SK-N-SH treated with all-trans-retinoic acid at 6 μM for 48 hours (cell line): ENCODE measurements around the gene PCGF6.

Source experiments
- ATAC-seq: fragments of 200-7000 bp; cut with Tn5 transposase; 3 replicates; pipeline ENCODE4 v1.9.1; 2020; ENCODE audit warnings: mild to moderate bottlenecking, moderate library complexity
- ARNTL ChIP-seq: fragments of 450-650 bp; formaldehyde crosslinking; IDR thresholded peaks from 2 replicates; pipeline ENCODE4 v1.5.0; 2020; ENCODE audit warnings: low read depth, mild to moderate bottlenecking, moderate library complexity, borderline replicate concordance
- BACH2 ChIP-seq: fragments of 250-450 bp; sonication (Bioruptor Pico); IDR thresholded peaks from 2 replicates; pipeline ENCODE4 v1.9.0; 2021; ENCODE audit warnings: mild to moderate bottlenecking, borderline replicate concordance
- CREB5 ChIP-seq: fragments of 250-450 bp; sonication (Bioruptor Pico); IDR thresholded peaks from 2 replicates; pipeline ENCODE4 v1.5.1; 2020; ENCODE audit warnings: low read depth, mild to moderate bottlenecking, moderate library complexity
- CSDC2 ChIP-seq: fragments of 250-450 bp; sonication (Bioruptor Pico); IDR thresholded peaks from 2 replicates; pipeline ENCODE4 v1.5.0; 2020; ENCODE audit warnings: mild to moderate bottlenecking, moderate library complexity
- CSRNP3 ChIP-seq: fragments of 250-450 bp; sonication (Bioruptor Pico); IDR thresholded peaks from 2 replicates; pipeline ENCODE4 v1.5.1; 2021; ENCODE audit warnings: mild to moderate bottlenecking, moderate library complexity
- ESRRG ChIP-seq: fragments of 250-450 bp; sonication (Bioruptor Pico); IDR thresholded peaks from 2 replicates; pipeline ENCODE4 v1.6.1; 2021; ENCODE audit warnings: mild to moderate bottlenecking
- GLIS3 ChIP-seq: fragments of 250-450 bp; sonication (Bioruptor Pico); IDR thresholded peaks from 2 replicates; pipeline ENCODE4 v1.5.0; 2020; ENCODE audit warnings: mild to moderate bottlenecking, moderate library complexity
- ISL1 ChIP-seq: fragments of 250-450 bp; sonication (Bioruptor Pico); IDR thresholded peaks from 2 replicates; pipeline ENCODE4 v2.1.2; 2022; ENCODE audit warnings: mild to moderate bottlenecking, moderate library complexity
- OSR1 ChIP-seq: fragments of 250-450 bp; sonication (Bioruptor Pico); IDR thresholded peaks from 2 replicates; pipeline ENCODE4 v1.8.0; 2022; ENCODE audit warnings: moderate library complexity, mild to moderate bottlenecking, inconsistent platforms
- PATZ1 ChIP-seq: fragments of 250-450 bp; sonication (Bioruptor Pico); IDR thresholded peaks from 2 replicates; pipeline ENCODE4 v1.8.0; 2020; ENCODE audit warnings: mild to moderate bottlenecking, moderate library complexity, borderline replicate concordance
- RARB ChIP-seq: fragments of 250-450 bp; sonication (Bioruptor Pico); IDR thresholded peaks from 2 replicates; pipeline ENCODE4 v1.8.0; 2021; ENCODE audit warnings: mild to moderate bottlenecking, moderate library complexity
- SNAI2 ChIP-seq: fragments of 250-450 bp; sonication (Bioruptor Pico); IDR thresholded peaks from 2 replicates; pipeline ENCODE4 v1.5.0; 2020; ENCODE audit warnings: mild to moderate bottlenecking, moderate library complexity
- TCF4 ChIP-seq: fragments of 250-450 bp; sonication (Bioruptor Pico); IDR thresholded peaks from 2 replicates; pipeline ENCODE4 v1.8.0; 2021; ENCODE audit warnings: mild to moderate bottlenecking, moderate library complexity, borderline replicate concordance
- TSHZ2 ChIP-seq: fragments of 250-450 bp; sonication (Bioruptor Pico); IDR thresholded peaks from 2 replicates; pipeline ENCODE4 v1.5.0; 2020; ENCODE audit warnings: mild to moderate bottlenecking, moderate library complexity
- ZC3H10 ChIP-seq: fragments of 250-450 bp; sonication (Bioruptor Pico); IDR thresholded peaks from 2 replicates; pipeline ENCODE4 v1.5.1; 2021; ENCODE audit warnings: mild to moderate bottlenecking, moderate library complexity
- ZFP3 ChIP-seq: fragments of 250-450 bp; sonication (Bioruptor Pico); IDR thresholded peaks from 2 replicates; pipeline ENCODE4 v1.5.0; 2020; ENCODE audit warnings: mild to moderate bottlenecking, moderate library complexity
- ZFP30 ChIP-seq: fragments of 450-650 bp; formaldehyde crosslinking; IDR thresholded peaks from 2 replicates; pipeline ENCODE4 v1.5.0; 2022; ENCODE audit warnings: mild to moderate bottlenecking, moderate library complexity
- ZNF565 ChIP-seq: fragments of 450-650 bp; formaldehyde crosslinking; conservative IDR thresholded peaks from 2 replicates; pipeline ENCODE4 v1.5.0; 2020; ENCODE audit warnings: low read depth, mild to moderate bottlenecking, moderate library complexity
- ZNF70 ChIP-seq: fragments of 450-650 bp; formaldehyde crosslinking; IDR thresholded peaks from 2 replicates; pipeline ENCODE4 v1.5.0; 2020; ENCODE audit warnings: mild to moderate bottlenecking, moderate library complexity

The PCGF6 gene

GRCh38 chr10:103350517-103351260 is at the start of gene PCGF6:
Gene PCGF6, minus strand, starts transcription at chr10:103351140. Its CDS starts 74 bp downstream, at chr10:103351066.
- TF ChIP-seq ISL1 (CRISPR knock-in tag) = no peak
- no peak for TF ChIP-seq ZC3H10 (CRISPR knock-in tag)
- TF ChIP-seq ZNF70 = no peak
- no peak for TF ChIP-seq SNAI2 (CRISPR knock-in tag)
- TF ChIP-seq BACH2 (CRISPR knock-in tag) = no peak
- no peak for TF ChIP-seq TCF4 (CRISPR knock-in tag)
- TF ChIP-seq ARNTL = no peak
- no peak for TF ChIP-seq ZFP30 (CRISPR knock-in tag)
- TF ChIP-seq ZFP3 (CRISPR knock-in tag) = no peak
- no peak for TF ChIP-seq ZNF565
- TF ChIP-seq RARB (CRISPR knock-in tag) = no peak
- TF ChIP-seq PATZ1 (CRISPR knock-in tag) = no peak
- TF ChIP-seq ESRRG = no peak
- TF ChIP-seq CREB5 (CRISPR knock-in tag) = no peak
- no peak for TF ChIP-seq TSHZ2 (CRISPR knock-in tag)
- ATAC-seq = peak; percentile 97

- TF ChIP-seq ZNF565 = no peak
- TF ChIP-seq TCF4 (CRISPR knock-in tag) = no peak
- TF ChIP-seq CSRNP3 = no peak
- no peak for TF ChIP-seq ZFP3 (CRISPR knock-in tag)
- TF ChIP-seq RARB (CRISPR knock-in tag) = no peak
- TF ChIP-seq ESRRG = no peak
- TF ChIP-seq SNAI2 (CRISPR knock-in tag) = no peak
- no peak for TF ChIP-seq ISL1 (CRISPR knock-in tag)
- no peak for TF ChIP-seq ARNTL
- TF ChIP-seq TSHZ2 (CRISPR knock-in tag) = no peak
- TF ChIP-seq CSDC2 (CRISPR knock-in tag) = no peak
- TF ChIP-seq ZNF70 = no peak
- no peak for TF ChIP-seq CREB5 (CRISPR knock-in tag)
- no peak for TF ChIP-seq OSR1 (CRISPR knock-in tag)
- TF ChIP-seq PATZ1 (CRISPR knock-in tag) = no peak
- TF ChIP-seq ZFP30 (CRISPR knock-in tag) = no peak
- TF ChIP-seq GLIS3 (CRISPR knock-in tag) = no peak
- ATAC-seq = peak; percentile 20
Measured at GRCh38 chr10:103397191-103397825, 46.4 kb upstream of the PCGF6 start.
